K562 (cell line): Measurements from ENCODE around the gene GSK3B. TPM values are rescaled to one million over a fixed set of nuclear protein-coding genes. Genes with fewer than 3 reads are reported as not detected.

Source experiments
- HOXB6 ChIP-seq: fragments of 250-450 bp; sonication (Bioruptor Pico); IDR thresholded peaks from 2 replicates; pipeline ENCODE4 v1.5.1; 2022; ENCODE audit warnings: mild to moderate bottlenecking, borderline replicate concordance
- KAT2B ChIP-seq: IDR thresholded peaks from one replicate; pipeline ENCODE4 v1.6.1; 2012; ENCODE audit warnings: low read depth, mild to moderate bottlenecking, control low read depth, inconsistent platforms, low read length, moderate library complexity
- NFE2 ChIP-seq: IDR thresholded peaks from 2 replicates; pipeline ENCODE4 v1.6.1; 2014; ENCODE audit warnings: antibody characterized with exemption, low read depth
- PRDM10 ChIP-seq: fragments of 450-650 bp; IDR thresholded peaks from 2 replicates; pipeline ENCODE4 v1.6.1; 2018; ENCODE audit not compliant: partially characterized antibody
- TFAM ChIP-seq: fragments of 250-450 bp; sonication (Bioruptor Pico); conservative IDR thresholded peaks from 2 replicates; pipeline ENCODE4 v1.5.0; 2021; ENCODE audit warnings: mild to moderate bottlenecking, moderate library complexity
- TSC22D4 ChIP-seq: fragments of 450-650 bp; IDR thresholded peaks from 2 replicates; pipeline ENCODE4 v1.6.1; 2016; ENCODE audit warnings: missing genetic modification characterization, missing biosample characterization, control low read depth
- ZEB2 ChIP-seq: fragments of 450-650 bp; IDR thresholded peaks from 2 replicates; pipeline ENCODE4 v1.6.1; 2016
- polyA plus RNA-seq, 8 experiments: library from polyadenylated mRNA; depleted of rRNA in 4 of 8; stranded (reverse) in 5 of 8; unstranded in 3 of 8; fragments of >200 nt; fragmentation: Nextera tagmentation in 2 of 8; fragmentation: Illumina TruSeq in 1 of 8; extraction: Ambion mirVana in 2 of 8; extraction: Trizol in 1 of 8; gene quantifications; 2 replicates each; pipeline versions ENCODE4 v1.2.1 to v1.2.3, GENCODE V29; 2011 to 2014; ENCODE audit warnings: inconsistent platforms in 1 of 8, missing spikeins in 1 of 8
- total RNA-seq, 7 experiments: library from RNA; depleted of rRNA in 6 of 7; stranded (reverse); fragments of >200 nt in 6 of 7; fragmentation: Illumina TruSeq in 2 of 7; extraction: Trizol in 2 of 7; gene quantifications; 2 replicates each; pipeline versions ENCODE4 v1.2.1 to v1.2.3, GENCODE V29; 2011 to 2021; ENCODE audit warnings: low replicate concordance in 1 of 7
- TF ChIP-seq, protein P1 (sequence below): fragments of 450-650 bp; IDR thresholded peaks from 2 replicates; pipeline ENCODE4 v1.6.1; 2016

GSK3B gene
- total and polyA plus RNA-seq, 9 of the 15 experiments (the other 6 are each of a cell fraction or from before 2014, with no cell fraction given): 4.7 to 25.0 (median 18.7) TPM

DNA sequence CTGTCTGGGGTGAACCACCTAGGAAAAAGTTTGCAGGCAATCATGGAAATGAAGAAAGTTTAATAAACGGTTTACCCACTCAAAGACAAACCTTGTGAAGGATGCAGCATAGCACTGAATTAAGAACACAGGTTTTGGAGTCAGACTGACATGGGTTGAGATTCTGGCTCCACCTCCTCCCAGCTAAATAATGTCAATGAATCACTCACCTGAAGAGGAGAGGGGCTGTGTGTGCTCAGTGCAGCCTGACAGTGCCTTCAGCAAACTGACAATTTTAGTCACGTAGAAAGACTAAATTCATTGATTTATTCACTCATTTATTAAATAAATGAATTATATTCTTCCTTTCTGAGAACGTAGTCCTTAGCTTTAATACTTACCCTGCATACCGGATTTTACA is 293.4 kb downstream of the GSK3B start (continued):
- no peak for TF ChIP-seq TFAM (CRISPR knock-in tag)
- no peak for TF ChIP-seq TSC22D4 (tag)
- TF ChIP-seq KAT2B: no peak
- no peak for TF ChIP-seq PRDM10
- no peak for TF ChIP-seq NFE2
- no peak for TF ChIP-seq HOXB6 (CRISPR knock-in tag)
- TF ChIP-seq, protein P1, sequence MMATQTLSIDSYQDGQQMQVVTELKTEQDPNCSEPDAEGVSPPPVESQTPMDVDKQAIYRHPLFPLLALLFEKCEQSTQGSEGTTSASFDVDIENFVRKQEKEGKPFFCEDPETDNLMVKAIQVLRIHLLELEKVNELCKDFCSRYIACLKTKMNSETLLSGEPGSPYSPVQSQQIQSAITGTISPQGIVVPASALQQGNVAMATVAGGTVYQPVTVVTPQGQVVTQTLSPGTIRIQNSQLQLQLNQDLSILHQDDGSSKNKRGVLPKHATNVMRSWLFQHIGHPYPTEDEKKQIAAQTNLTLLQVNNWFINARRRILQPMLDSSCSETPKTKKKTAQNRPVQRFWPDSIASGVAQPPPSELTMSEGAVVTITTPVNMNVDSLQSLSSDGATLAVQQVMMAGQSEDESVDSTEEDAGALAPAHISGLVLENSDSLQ: no peak
- TF ChIP-seq ZEB2: no peak
- TF ChIP-seq, all 486 proteins: peak for 0
